ENCODE measurements around the gene TIMM44.

The TIMM44 gene

GRCh38 chr19:7928741-7929701 lies 14.4 kb downstream of the TIMM44 start:
- TF ChIP-seq GATA1 (IDR thresholded peaks at IDR 0.05; ENCODE audit: low read depth, low read length) (no peak), POLR2A (IDR thresholded peaks at IDR 0.05; ENCODE audit: low read length) (no peak)
- DNase-seq, result peak; percentile 64 to 73

- DNase-seq, result no peak
- TF ChIP-seq GATA1 (IDR thresholded peaks at IDR 0.05; ENCODE audit: low read depth, low read length) (no peak), POLR2A (IDR thresholded peaks at IDR 0.05; ENCODE audit: low read length) (no peak)
Observed at GRCh38 chr19:7928334-7928706, 15.1 kb downstream of the TIMM44 start.

GRCh38 chr19:7927605-7928333 lies 15.7 kb downstream of the TIMM44 start:
- no peak for DNase-seq
- TF ChIP-seq GATA1 (IDR thresholded peaks at IDR 0.05; ENCODE audit: low read depth, low read length) (no peak), POLR2A (IDR thresholded peaks at IDR 0.05; ENCODE audit: low read length) (no peak)

GRCh38 chr19:7926727-7927604 lies 16.5 kb downstream of the TIMM44 start:
- DNase-seq, result no peak
- TF ChIP-seq POLR2A (IDR thresholded peaks at IDR 0.05; ENCODE audit: low read length) (peak; percentile 16), GATA1 (IDR thresholded peaks at IDR 0.05; ENCODE audit: low read depth, low read length) (no peak)

GRCh38 chr19:7926021-7926726 lies 17.3 kb downstream of the TIMM44 start, which contains the start of gene CTXN1:
CTXN1 (minus strand) TSS chr19:7926135; CDS start chr19:7925538, 597 bp downstream.
- TF ChIP-seq GATA1 (IDR thresholded peaks at IDR 0.05; ENCODE audit: low read depth, low read length) (no peak), POLR2A (IDR thresholded peaks at IDR 0.05; ENCODE audit: low read length) (no peak)

GRCh38 chr19:7925171-7925851 lies 18.2 kb downstream of the TIMM44 start:
- TF ChIP-seq GATA1 (IDR thresholded peaks at IDR 0.05; ENCODE audit: low read depth, low read length), result no peak
- TF ChIP-seq POLR2A (IDR thresholded peaks at IDR 0.05; ENCODE audit: low read length), result no peak
- DNase-seq, result peak; percentile 88 to 92

More at GRCh38 chr19:7926021-7926726, 17.3 kb downstream of the TIMM44 start, which contains the start of gene CTXN1:
- DNase-seq, result peak; percentile 76 to 88

GRCh38 chr19:7924651-7925170 lies 18.8 kb downstream of the TIMM44 start:
- DNase-seq, result no peak
- no peak for TF ChIP-seq POLR2A (IDR thresholded peaks at IDR 0.05; ENCODE audit: low read length)
- no peak for TF ChIP-seq GATA1 (IDR thresholded peaks at IDR 0.05; ENCODE audit: low read depth, low read length)

- no peak for DNase-seq
- TF ChIP-seq POLR2A (IDR thresholded peaks at IDR 0.05; ENCODE audit: low read length) (no peak), GATA1 (IDR thresholded peaks at IDR 0.05; ENCODE audit: low read depth, low read length) (no peak)
Observed at GRCh38 chr19:7924241-7924640, 19.2 kb downstream of the TIMM44 start.

GRCh38 chr19:7923295-7924191 lies 19.9 kb downstream of the TIMM44 start:
- no peak for DNase-seq

GRCh38 chr19:7922836-7923195 lies 20.6 kb downstream of the TIMM44 start:
- no peak for DNase-seq
- no peak for TF ChIP-seq POLR2A (IDR thresholded peaks at IDR 0.05; ENCODE audit: low read length)
- no peak for TF ChIP-seq GATA1 (IDR thresholded peaks at IDR 0.05; ENCODE audit: low read depth, low read length)

More at GRCh38 chr19:7923295-7924191, 19.9 kb downstream of the TIMM44 start:
- TF ChIP-seq POLR2A (IDR thresholded peaks at IDR 0.05; ENCODE audit: low read length) (no peak), GATA1 (IDR thresholded peaks at IDR 0.05; ENCODE audit: low read depth, low read length) (no peak)
